Esophagus muscularis mucosa (tissue), 4 donors: Measurements from ENCODE around the gene KCNAB1. TPM values are rescaled to one million over a fixed set of nuclear protein-coding genes. Genes with fewer than 3 reads are reported as not detected.
"Not testable (repeated sequence)": the region's sequence is repeated elsewhere in the genome, so short reads cannot be mapped to it uniquely, and the experiment has no call there.

Experiments used
- DNase-seq: peaks from one replicate; pipeline ENCODE4 v3.0.0-alpha.2; 2017; ENCODE audit errors: extremely low spot score
- H3K27ac ChIP-seq, 4 donors: fragments of 200-600 bp; sonication (generic); replicated peaks in 1 of 4; 1 replicate in 3 of 4; 2 replicates in 1 of 4; pipeline ENCODE4 v1.5.1; 2016 to 2019; ENCODE audit warnings: mild to moderate bottlenecking in 1 of 4
- H3K27me3 ChIP-seq, 4 donors: fragments of 200-600 bp; sonication (generic); one replicate each; pipeline versions ENCODE4 v1.5.1 to v1.6.0; 2016 to 2019
- H3K36me3 ChIP-seq, 4 donors: fragments of 200-600 bp; sonication (generic); one replicate each; pipeline ENCODE4 v1.5.1; 2016 to 2019
- H3K4me1 ChIP-seq, 4 donors: fragments of 200-600 bp; sonication (generic); one replicate each; pipeline ENCODE4 v1.5.1; 2016 to 2019
- H3K4me3 ChIP-seq, 4 donors: fragments of 200-600 bp; sonication (generic); 1 replicate in 2 of 4; 2 replicates in 2 of 4; pipeline ENCODE4 v1.5.1; 2016 to 2019; ENCODE audit warnings: mild to moderate bottlenecking in 4 of 4, moderate library complexity in 1 of 4
- H3K9me3 ChIP-seq, 4 donors: fragments of 200-600 bp; sonication (generic); 1 replicate in 3 of 4; 2 replicates in 1 of 4; pipeline ENCODE4 v1.5.1; 2016 to 2019
- CTCF ChIP-seq, 3 experiments: fragments of 200-600 bp in 2 of 3; fragments of 450-650 bp in 1 of 3; sonication (generic) in 2 of 3; IDR thresholded peaks; one replicate each; pipeline ENCODE4 v1.5.1; 2017 to 2019; ENCODE audit warnings: antibody characterized with exemption in 3 of 3, mild to moderate bottlenecking in 2 of 3, moderate library complexity in 1 of 3
- EP300 ChIP-seq: sonication (generic); formaldehyde crosslinking; IDR thresholded peaks from one replicate; pipeline ENCODE4 v1.6.1; 2017; ENCODE audit warnings: antibody characterized with exemption
- POLR2A ChIP-seq: fragments of 450-650 bp; IDR thresholded peaks from one replicate; pipeline ENCODE4 v1.6.1; 2017; ENCODE audit warnings: antibody characterized with exemption, moderate library complexity, mild to moderate bottlenecking, low read depth
- POLR2AphosphoS5 ChIP-seq, 2 donors: sonication (generic); formaldehyde crosslinking; IDR thresholded peaks; one replicate each; pipeline ENCODE4 v1.6.1; 2017; ENCODE audit warnings: antibody characterized with exemption in 2 of 2
- WGBS: methylation state at CpG from one replicate; pipeline ENCODE4 v1.1.5; 2018; 5-methylcytosine and 5-hydroxymethylcytosine counted together
- intact Hi-C: fragments of 100-400 bp; cut with DNase I; formaldehyde crosslinking; loops from one replicate; pipeline ENCODE4 v1.15.1; 2023
- total RNA-seq, 4 donors: library from RNA; depleted of rRNA; stranded (reverse); fragments of >200 nt; gene quantifications; one replicate each; pipeline versions ENCODE4 v1.1.0 to v1.2.1, GENCODE V29; 2016

Gene KCNAB1
- total RNA-seq, 4 donors from 2014 or later, result 0.83 to 5.9 (median 2.3) TPM

- no peak overlapping the region for H3K27ac ChIP-seq
- intact Hi-C loops, result no loop called here
- no peaks in the 10 kb centered on the region for H3K4me1 ChIP-seq
- H3K36me3 ChIP-seq, result no peaks in the 10 kb centered on the region
- no peak for DNase-seq
- H3K9me3 ChIP-seq, result no peaks in the 10 kb centered on the region
- TF ChIP-seq POLR2A (no peak), CTCF (IDR thresholded peaks at IDR 0.05) (no peak), POLR2AphosphoS5 (IDR thresholded peaks at IDR 0.05) (no peak), EP300 (no peak)
- no peak overlapping the region for H3K4me3 ChIP-seq
- no peaks in the 10 kb centered on the region for H3K27me3 ChIP-seq
- 97% methylated on average over 2 of the region's 2 CpGs for WGBS
These were observed 154.4 kb downstream of the KCNAB1 start for GRCh38 chr3:156274791-156275190.

- H3K36me3 ChIP-seq, H3K4me1 ChIP-seq, H3K27ac ChIP-seq, H3K9me3 ChIP-seq, DNase-seq, H3K4me3 ChIP-seq, intact Hi-C loops, H3K27me3 ChIP-seq: not testable (repeated sequence)
- 98% methylated on average over 23 of the region's 24 CpGs for WGBS
These were observed 164.3 kb downstream of the KCNAB1 start for GRCh38 chr3:156284637-156285036.

GRCh38 chr3:156285626-156286025 is 165.2 kb downstream of the KCNAB1 start:
- H3K4me1 ChIP-seq, result no peaks in the 10 kb centered on the region
- H3K4me3 ChIP-seq, result no peak overlapping the region
- intact Hi-C loops, result no loop called here
- peaks cover 0 to 4% (median 0%) of the 10 kb centered on the region in 4 donors for H3K27me3 ChIP-seq
- no peaks in the 10 kb centered on the region for H3K36me3 ChIP-seq
- H3K27ac ChIP-seq, result no peak overlapping the region
- no peaks in the 10 kb centered on the region for H3K9me3 ChIP-seq
- 77% methylated on average over 2 of the region's 2 CpGs for WGBS
- DNase-seq, result no peak
- TF ChIP-seq POLR2AphosphoS5 (IDR thresholded peaks at IDR 0.05) (no peak), EP300 (no peak), CTCF (IDR thresholded peaks at IDR 0.05) (no peak), POLR2A (no peak)

- H3K4me1 ChIP-seq, result peaks cover 14 to 18% (median 14%) of the 10 kb centered on the region in 4 donors
- peaks cover 7 to 38% (median 14%) of the 10 kb centered on the region in 4 donors for H3K27me3 ChIP-seq
- TF ChIP-seq POLR2A (no peak), CTCF (IDR thresholded peaks at IDR 0.05) (no peak), EP300 (no peak), POLR2AphosphoS5 (IDR thresholded peaks at IDR 0.05) (no peak)
- no peak overlapping the region for H3K27ac ChIP-seq
- 10% methylated on average over 11 of the region's 11 CpGs for WGBS
- H3K9me3 ChIP-seq, result no peaks in the 10 kb centered on the region
- H3K4me3 ChIP-seq, result peak overlapping the region; percentile 44 to 57 (median 46)
- DNase-seq, result no peak
- H3K36me3 ChIP-seq, result no peaks in the 10 kb centered on the region
- intact Hi-C loops, result no loop called here
These were observed 170.5 kb downstream of the KCNAB1 start for GRCh38 chr3:156290924-156291271.

- Histone ChIP-seq H3K27ac (no peak overlapping the region), H3K9me3 (no peaks in the 10 kb centered on the region), H3K27me3 (peaks cover 7 to 38% (median 14%) of the 10 kb centered on the region in 4 donors), H3K36me3 (no peaks in the 10 kb centered on the region), H3K4me3 (peak overlapping the region; percentile 44 to 57 (median 46)), H3K4me1 (peaks cover 14 to 18% (median 14%) of the 10 kb centered on the region in 4 donors)
- no peak for TF ChIP-seq CTCF (IDR thresholded peaks at IDR 0.05)
- no peak for TF ChIP-seq POLR2A
- TF ChIP-seq EP300, result no peak
- no peak for TF ChIP-seq POLR2AphosphoS5 (IDR thresholded peaks at IDR 0.05)
- under 1% methylated on average over 24 of the region's 51 CpGs for WGBS
- intact Hi-C loops, result no loop called here
- no peak for DNase-seq
These were observed 171.1 kb downstream of the KCNAB1 start for GRCh38 chr3:156291272-156292123.
